Tibial nerve (tissue), 4 donors: Measurements from ENCODE around the gene RPS6KA2.

ENCODE experiments used
- EP300 ChIP-seq, 2 donors: sonication (generic); formaldehyde crosslinking; IDR thresholded peaks; one replicate each; pipeline ENCODE4 v1.6.1; 2017; ENCODE audit warnings: antibody characterized with exemption in 2 of 2, mild to moderate bottlenecking in 1 of 2
- POLR2A ChIP-seq, 2 donors: fragments of 450-650 bp; IDR thresholded peaks; one replicate each; pipeline ENCODE4 v1.6.1; 2017; ENCODE audit warnings: antibody characterized with exemption in 2 of 2, mild to moderate bottlenecking in 2 of 2, moderate library complexity in 2 of 2
- TF ChIP-seq, protein P1 (sequence below), 5 experiments: fragments of 200-600 bp in 3 of 5; fragments of 450-650 bp in 2 of 5; sonication (generic) in 3 of 5; IDR thresholded peaks; one replicate each; pipeline ENCODE4 v1.5.1; 2016 to 2019; ENCODE audit warnings: antibody characterized with exemption in 5 of 5, mild to moderate bottlenecking in 3 of 5, moderate library complexity in 2 of 5

DNA sequence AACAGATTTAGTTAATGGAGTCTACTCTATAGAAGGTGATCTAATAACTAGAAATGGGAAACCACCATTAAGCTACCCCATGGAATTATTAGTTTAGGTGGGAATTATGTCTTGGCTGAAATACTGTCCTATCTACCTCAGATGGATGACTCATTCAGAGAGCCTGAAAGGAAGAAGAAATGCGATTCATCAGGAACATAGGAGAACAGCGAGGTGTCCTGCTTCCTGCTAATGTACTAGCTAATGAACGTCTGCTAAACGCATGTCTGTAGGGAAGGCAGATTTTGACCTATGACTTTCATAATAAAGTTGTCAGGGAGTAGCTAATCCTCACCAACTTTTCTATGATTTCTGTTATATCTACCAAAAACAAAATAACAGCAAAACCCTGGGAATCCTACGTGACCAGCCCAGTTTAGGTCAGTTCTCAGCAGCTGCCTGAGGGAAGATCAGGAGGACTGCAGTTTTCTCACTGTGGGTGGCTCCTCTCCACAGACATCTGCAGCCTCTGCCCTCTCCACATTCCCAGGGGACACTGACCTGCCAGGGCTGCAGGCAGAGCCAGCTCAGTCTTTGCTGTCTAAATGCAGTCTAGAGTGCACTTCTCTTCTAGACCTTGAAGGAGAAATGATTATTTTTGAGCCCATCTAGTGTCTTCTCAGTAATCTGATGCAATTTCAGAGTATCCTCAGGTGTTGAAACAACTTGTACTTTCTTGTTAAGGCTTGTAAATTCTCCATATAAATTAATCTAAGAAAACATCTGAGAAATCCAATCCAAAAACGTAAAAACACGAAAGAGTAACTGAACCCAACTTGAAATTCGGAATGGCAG is 266.6 kb downstream of the RPS6KA2 start:
- TF ChIP-seq, protein P1, sequence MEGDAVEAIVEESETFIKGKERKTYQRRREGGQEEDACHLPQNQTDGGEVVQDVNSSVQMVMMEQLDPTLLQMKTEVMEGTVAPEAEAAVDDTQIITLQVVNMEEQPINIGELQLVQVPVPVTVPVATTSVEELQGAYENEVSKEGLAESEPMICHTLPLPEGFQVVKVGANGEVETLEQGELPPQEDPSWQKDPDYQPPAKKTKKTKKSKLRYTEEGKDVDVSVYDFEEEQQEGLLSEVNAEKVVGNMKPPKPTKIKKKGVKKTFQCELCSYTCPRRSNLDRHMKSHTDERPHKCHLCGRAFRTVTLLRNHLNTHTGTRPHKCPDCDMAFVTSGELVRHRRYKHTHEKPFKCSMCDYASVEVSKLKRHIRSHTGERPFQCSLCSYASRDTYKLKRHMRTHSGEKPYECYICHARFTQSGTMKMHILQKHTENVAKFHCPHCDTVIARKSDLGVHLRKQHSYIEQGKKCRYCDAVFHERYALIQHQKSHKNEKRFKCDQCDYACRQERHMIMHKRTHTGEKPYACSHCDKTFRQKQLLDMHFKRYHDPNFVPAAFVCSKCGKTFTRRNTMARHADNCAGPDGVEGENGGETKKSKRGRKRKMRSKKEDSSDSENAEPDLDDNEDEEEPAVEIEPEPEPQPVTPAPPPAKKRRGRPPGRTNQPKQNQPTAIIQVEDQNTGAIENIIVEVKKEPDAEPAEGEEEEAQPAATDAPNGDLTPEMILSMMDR (IDR thresholded peaks at IDR 0.05) = no peak
- TF ChIP-seq POLR2A (IDR thresholded peaks at IDR 0.05) (no peak), EP300 (IDR thresholded peaks at IDR 0.05) (no peak)
